ENCODE measurements around the gene HAUS8. TPM values are rescaled to one million over a fixed set of nuclear protein-coding genes. Genes with fewer than 3 reads are reported as not detected.
A peak's percentile ranks its signal among the peaks of the same experiment; 100 is the strongest.

HAUS8 gene, protein sequence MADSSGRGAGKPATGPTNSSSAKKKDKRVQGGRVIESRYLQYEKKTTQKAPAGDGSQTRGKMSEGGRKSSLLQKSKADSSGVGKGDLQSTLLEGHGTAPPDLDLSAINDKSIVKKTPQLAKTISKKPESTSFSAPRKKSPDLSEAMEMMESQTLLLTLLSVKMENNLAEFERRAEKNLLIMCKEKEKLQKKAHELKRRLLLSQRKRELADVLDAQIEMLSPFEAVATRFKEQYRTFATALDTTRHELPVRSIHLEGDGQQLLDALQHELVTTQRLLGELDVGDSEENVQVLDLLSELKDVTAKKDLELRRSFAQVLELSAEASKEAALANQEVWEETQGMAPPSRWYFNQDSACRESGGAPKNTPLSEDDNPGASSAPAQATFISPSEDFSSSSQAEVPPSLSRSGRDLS
- total RNA-seq = 9.2 and 11.6 TPM in 2 replicates
- long read RNA-seq, transcript HAUS8-202 (11 exons, 1,545 nt) = minor isoform, 8 of 36 reads
- long read RNA-seq, transcript HAUS8-201 (11 exons, 1,568 nt) = major isoform, 19 of 36 reads
- long read RNA-seq, partial matches to known transcripts = 1 of 36 reads
- long read RNA-seq, other reads (novel, unspliced or antisense) = 6 of 36 reads

DNA sequence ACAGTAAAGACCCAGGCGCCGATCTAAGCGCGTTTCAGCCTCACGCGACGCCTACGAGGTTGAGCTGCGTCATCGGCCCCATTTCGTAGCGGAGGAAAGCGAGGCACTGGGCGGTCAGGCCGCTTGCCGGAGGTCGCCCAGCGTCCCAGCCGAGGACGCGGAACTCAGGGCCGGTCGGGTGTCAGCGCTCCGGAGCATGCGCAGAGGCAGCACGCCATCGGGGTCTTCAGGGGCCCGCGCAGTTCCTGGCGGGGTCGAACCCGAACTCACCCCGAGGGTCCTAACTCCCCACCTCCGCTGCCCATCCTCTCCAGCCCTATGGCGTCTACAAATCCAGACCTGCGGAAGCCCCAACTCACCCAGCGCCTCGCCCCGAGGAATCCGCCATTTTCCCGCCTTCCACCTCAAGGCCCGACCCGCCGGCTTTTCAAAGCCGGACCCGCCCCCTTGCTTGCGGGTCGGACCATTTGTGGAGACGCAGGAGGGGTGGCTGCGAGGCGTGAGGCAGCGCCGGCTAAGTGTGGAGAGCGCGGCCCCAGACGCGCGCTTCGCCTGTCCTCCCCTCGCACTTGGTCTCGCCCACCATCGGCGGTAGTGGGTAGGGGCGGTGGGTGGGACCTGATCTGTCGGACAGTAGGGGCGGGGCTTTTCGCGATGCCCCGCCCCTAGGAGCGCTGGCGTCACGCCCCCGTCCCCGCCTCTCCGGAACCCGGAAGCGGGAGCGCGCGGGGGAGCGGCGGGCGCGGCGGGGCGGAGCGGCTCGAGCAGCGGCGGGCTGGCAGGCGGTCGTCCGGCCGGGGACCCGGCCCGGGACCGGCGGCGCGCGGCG lies at the start of gene HAUS8, which contains the start of gene MYO9B:
Gene HAUS8, minus strand, starts transcription at position 418 of the 829 bp plus-strand sequence. Its CDS starts 30 bp downstream, at position 388.
Gene MYO9B, plus strand, starts transcription at position 743 of the 829 bp plus-strand sequence. CDS start 25,941 bp downstream, outside the sequence.
- Mint-ChIP-seq H3K27ac (ENCODE audit: unreplicated experiment) (peak within 1 kb of the TSS; percentile 89), H3K9me3 (ENCODE audit: unreplicated experiment) (no peaks in the 10 kb centered on the region), H3K4me3 (ENCODE audit: unreplicated experiment) (peak within 1 kb of the TSS; percentile 97), H3K4me1 (ENCODE audit: unreplicated experiment) (peaks cover 55% of the 10 kb centered on the region), H3K36me3 (ENCODE audit: unreplicated experiment) (peaks cover 5% of the 10 kb centered on the region), H3K27me3 (ENCODE audit: unreplicated experiment) (no peaks in the 10 kb centered on the region)
- TF ChIP-seq, protein P1, sequence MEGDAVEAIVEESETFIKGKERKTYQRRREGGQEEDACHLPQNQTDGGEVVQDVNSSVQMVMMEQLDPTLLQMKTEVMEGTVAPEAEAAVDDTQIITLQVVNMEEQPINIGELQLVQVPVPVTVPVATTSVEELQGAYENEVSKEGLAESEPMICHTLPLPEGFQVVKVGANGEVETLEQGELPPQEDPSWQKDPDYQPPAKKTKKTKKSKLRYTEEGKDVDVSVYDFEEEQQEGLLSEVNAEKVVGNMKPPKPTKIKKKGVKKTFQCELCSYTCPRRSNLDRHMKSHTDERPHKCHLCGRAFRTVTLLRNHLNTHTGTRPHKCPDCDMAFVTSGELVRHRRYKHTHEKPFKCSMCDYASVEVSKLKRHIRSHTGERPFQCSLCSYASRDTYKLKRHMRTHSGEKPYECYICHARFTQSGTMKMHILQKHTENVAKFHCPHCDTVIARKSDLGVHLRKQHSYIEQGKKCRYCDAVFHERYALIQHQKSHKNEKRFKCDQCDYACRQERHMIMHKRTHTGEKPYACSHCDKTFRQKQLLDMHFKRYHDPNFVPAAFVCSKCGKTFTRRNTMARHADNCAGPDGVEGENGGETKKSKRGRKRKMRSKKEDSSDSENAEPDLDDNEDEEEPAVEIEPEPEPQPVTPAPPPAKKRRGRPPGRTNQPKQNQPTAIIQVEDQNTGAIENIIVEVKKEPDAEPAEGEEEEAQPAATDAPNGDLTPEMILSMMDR (IDR thresholded peaks at IDR 0.05) = no peak
- DNase-seq (ENCODE audit: extremely low spot score, unreplicated experiment) = peak; percentile 100

DNA sequence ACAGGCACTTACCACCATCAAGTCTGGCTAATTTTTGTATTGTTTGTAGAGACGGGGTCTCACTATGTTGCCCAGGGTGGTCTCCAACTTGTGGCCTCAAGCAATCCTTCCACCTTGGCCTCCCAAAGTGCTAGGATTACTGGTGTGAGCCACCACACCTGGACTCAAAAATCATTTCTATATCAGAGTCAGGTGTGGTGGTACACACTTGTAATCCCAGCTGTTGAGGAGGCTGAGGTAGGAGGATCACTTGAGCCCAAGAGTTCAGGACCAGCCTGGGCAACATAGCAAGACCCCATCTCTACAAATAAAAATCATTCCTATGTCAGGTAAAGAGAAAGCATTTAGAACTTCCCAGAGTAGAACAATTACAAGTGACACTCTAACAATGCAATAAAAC lies 48.8 kb upstream of the HAUS8 start:
- H3K4me3 Mint-ChIP-seq (ENCODE audit: unreplicated experiment) = no peak overlapping the region
- H3K27ac Mint-ChIP-seq (ENCODE audit: unreplicated experiment) = peak overlapping the region; percentile 75
- H3K9me3 Mint-ChIP-seq (ENCODE audit: unreplicated experiment) = no peaks in the 10 kb centered on the region
- H3K4me1 Mint-ChIP-seq (ENCODE audit: unreplicated experiment) = peaks cover 29% of the 10 kb centered on the region
- TF ChIP-seq, protein P1 (IDR thresholded peaks at IDR 0.05) = no peak
- H3K27me3 Mint-ChIP-seq (ENCODE audit: unreplicated experiment) = no peaks in the 10 kb centered on the region
- H3K36me3 Mint-ChIP-seq (ENCODE audit: unreplicated experiment) = peaks cover 9% of the 10 kb centered on the region
- DNase-seq (ENCODE audit: extremely low spot score, unreplicated experiment) = no peak

DNA sequence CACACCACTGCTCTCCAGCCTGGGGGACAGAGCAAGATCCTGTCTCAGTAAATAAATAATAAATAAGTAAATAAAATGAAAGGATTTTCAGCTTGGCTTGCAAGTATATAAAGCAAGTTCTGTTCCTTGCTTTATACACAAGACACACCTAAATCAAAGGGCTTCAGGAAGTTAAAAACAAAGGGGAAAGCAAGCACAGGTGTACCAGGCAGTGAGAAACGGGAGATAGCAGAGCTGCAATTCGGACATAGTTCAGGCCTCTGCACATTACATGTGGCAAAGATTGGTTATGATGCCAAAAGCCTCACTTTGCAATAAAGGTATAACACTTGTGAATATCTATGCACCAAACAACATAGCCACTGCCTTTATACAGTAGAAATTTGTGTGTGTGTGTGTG lies 47.8 kb upstream of the HAUS8 start:
- DNase-seq (ENCODE audit: extremely low spot score, unreplicated experiment) = no peak
- Mint-ChIP-seq H3K36me3 (ENCODE audit: unreplicated experiment) (peaks cover 5% of the 10 kb centered on the region), H3K9me3 (ENCODE audit: unreplicated experiment) (no peaks in the 10 kb centered on the region), H3K4me1 (ENCODE audit: unreplicated experiment) (peaks cover 29% of the 10 kb centered on the region), H3K4me3 (ENCODE audit: unreplicated experiment) (no peak overlapping the region), H3K27ac (ENCODE audit: unreplicated experiment) (no peak overlapping the region), H3K27me3 (ENCODE audit: unreplicated experiment) (no peaks in the 10 kb centered on the region)
- TF ChIP-seq, protein P1 (IDR thresholded peaks at IDR 0.05) = no peak

DNA sequence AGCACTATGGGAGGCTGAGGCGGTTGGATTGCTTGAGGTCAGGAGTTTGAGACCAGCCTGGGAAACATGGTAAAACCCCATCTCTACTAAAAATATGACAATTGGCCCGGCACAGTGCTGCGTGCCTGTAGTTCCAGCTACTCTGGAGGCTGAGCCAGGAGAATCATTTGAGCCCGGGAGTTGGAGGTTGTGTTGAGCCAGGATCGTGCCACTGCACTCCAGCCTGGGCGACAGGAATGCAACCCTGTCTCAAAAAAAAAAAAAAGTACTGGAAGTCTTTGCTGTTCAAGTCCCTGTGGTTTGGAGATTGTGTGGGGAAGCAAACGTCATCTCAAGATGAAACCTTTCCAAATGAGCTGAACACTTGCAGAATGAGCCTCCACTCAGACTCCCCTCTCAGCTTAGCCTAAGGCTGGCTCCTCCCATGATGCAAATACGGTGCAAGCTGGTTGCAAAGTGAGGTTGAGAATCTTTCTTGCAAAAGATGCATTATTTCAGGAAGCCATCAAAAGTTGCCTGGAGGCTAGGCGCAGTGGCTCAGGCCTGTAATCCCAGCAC lies 46.6 kb upstream of the HAUS8 start:
- Mint-ChIP-seq H3K27ac (ENCODE audit: unreplicated experiment) (no peak overlapping the region), H3K36me3 (ENCODE audit: unreplicated experiment) (peaks cover 5% of the 10 kb centered on the region), H3K27me3 (ENCODE audit: unreplicated experiment) (no peaks in the 10 kb centered on the region), H3K4me3 (ENCODE audit: unreplicated experiment) (no peak overlapping the region), H3K9me3 (ENCODE audit: unreplicated experiment) (no peaks in the 10 kb centered on the region), H3K4me1 (ENCODE audit: unreplicated experiment) (peaks cover 23% of the 10 kb centered on the region)
- TF ChIP-seq, protein P1 (IDR thresholded peaks at IDR 0.05) = no peak
- DNase-seq (ENCODE audit: extremely low spot score, unreplicated experiment) = no peak
